ENCODE results near the gene SUPT20HL2.
"Not testable (repeated sequence)": the region's sequence is repeated elsewhere in the genome, so short reads cannot be mapped to it uniquely, and the experiment has no call there.

DNA sequence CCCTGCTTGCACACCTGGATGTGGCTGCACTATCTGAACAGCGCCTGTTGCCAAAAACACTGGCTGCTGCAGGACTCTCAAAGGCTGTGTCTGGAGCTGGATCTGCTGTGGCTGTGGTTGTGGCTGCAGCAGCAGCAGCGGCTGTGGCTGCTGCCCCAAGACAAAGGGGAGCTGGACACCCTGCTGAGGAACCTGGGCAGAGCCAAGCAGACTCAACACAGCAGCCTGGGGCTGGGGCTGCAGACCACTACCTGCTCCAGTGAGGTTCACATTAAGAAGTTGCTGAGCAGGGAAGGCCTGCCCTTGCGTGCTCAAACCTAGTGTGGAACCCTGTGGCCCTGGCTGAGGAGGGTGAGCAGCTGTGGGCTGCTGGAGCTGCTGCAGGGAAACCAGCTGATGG is 3.0 kb downstream of the SUPT20HL2 start:
- TF ChIP-seq, protein P1, sequence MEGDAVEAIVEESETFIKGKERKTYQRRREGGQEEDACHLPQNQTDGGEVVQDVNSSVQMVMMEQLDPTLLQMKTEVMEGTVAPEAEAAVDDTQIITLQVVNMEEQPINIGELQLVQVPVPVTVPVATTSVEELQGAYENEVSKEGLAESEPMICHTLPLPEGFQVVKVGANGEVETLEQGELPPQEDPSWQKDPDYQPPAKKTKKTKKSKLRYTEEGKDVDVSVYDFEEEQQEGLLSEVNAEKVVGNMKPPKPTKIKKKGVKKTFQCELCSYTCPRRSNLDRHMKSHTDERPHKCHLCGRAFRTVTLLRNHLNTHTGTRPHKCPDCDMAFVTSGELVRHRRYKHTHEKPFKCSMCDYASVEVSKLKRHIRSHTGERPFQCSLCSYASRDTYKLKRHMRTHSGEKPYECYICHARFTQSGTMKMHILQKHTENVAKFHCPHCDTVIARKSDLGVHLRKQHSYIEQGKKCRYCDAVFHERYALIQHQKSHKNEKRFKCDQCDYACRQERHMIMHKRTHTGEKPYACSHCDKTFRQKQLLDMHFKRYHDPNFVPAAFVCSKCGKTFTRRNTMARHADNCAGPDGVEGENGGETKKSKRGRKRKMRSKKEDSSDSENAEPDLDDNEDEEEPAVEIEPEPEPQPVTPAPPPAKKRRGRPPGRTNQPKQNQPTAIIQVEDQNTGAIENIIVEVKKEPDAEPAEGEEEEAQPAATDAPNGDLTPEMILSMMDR (IDR thresholded peaks at IDR 0.05), result not testable (repeated sequence)
- not testable (repeated sequence) for TF ChIP-seq ZNF232 (CRISPR knock-in tag; IDR thresholded peaks at IDR 0.05); FOXP1 (CRISPR knock-in tag; IDR thresholded peaks at IDR 0.05; ENCODE audit: borderline replicate concordance); FOXK1 (CRISPR knock-in tag; IDR thresholded peaks at IDR 0.05)

Measured in WTC11 (cell line).